ENCODE data around the gene MSI2. TPM values are rescaled to one million over a fixed set of nuclear protein-coding genes. Genes with fewer than 3 reads are reported as not detected.

MSI2 gene
- total and polyA plus RNA-seq, 2 experiments from 2014 or later, result 18.9 to 41.8 TPM

GRCh38 chr17:57355090-57355859 lies 99.0 kb downstream of the MSI2 start:
- DNase-seq (ENCODE audit: low spot score), result no peak
- H3K79me2 ChIP-seq (replicated peaks; ENCODE audit: insufficient read depth), result peaks cover 32% of the 10 kb centered on the region

More at GRCh38 chr17:57355090-57355859, 99.0 kb downstream of the MSI2 start:
- H3K4me2 ChIP-seq, result no peak overlapping the region
- no peaks in the 10 kb centered on the region for H3K36me3 ChIP-seq (ENCODE audit: insufficient read depth)
- Mint-ChIP-seq H3K36me3 (ENCODE audit: low read depth) (peaks cover 14% of the 10 kb centered on the region), H3K4me3 (no peak overlapping the region), H3K27me3 (ENCODE audit: insufficient read depth, low read depth, poor library complexity) (peaks cover 1% of the 10 kb centered on the region), H3K9me3 (no peaks in the 10 kb centered on the region), H3K4me1 (peaks cover 50% of the 10 kb centered on the region), H3K27ac (no peak overlapping the region)
- H3K9me2 ChIP-seq (ENCODE audit: insufficient read depth), result peaks cover 16% of the 10 kb centered on the region; the same call in 1 of the 2 replicates
- TF ChIP-seq EZH2phosphoT487 (IDR thresholded peaks at IDR 0.05; ENCODE audit: unreplicated experiment) (no peak), ZNF331 (CRISPR knock-in tag; IDR thresholded peaks at IDR 0.05; ENCODE audit: low read depth) (no peak), ETS1 (IDR thresholded peaks at IDR 0.05) (no peak), EZH2 (IDR thresholded peaks at IDR 0.05; ENCODE audit: low read depth, unreplicated experiment) (no peak), STAT1 (IDR thresholded peaks at IDR 0.05; ENCODE audit: unreplicated experiment) (no peak), POLR2AphosphoS5 (IDR thresholded peaks at IDR 0.05; ENCODE audit: low read depth) (no peak), ZNF114 (CRISPR knock-in tag; IDR thresholded peaks at IDR 0.05) (no peak), NANOG (IDR thresholded peaks at IDR 0.05; ENCODE audit: borderline replicate concordance) (no peak), CTCF (conservative IDR thresholded peaks at IDR 0.05; ENCODE audit: low read depth in 2 of 2) (no peak), JUNB (IDR thresholded peaks at IDR 0.05; ENCODE audit: unreplicated experiment) (no peak), CREB1 (CRISPR knock-in tag; IDR thresholded peaks at IDR 0.05; ENCODE audit: low read depth) (no peak)
- TF ChIP-seq, protein P1, sequence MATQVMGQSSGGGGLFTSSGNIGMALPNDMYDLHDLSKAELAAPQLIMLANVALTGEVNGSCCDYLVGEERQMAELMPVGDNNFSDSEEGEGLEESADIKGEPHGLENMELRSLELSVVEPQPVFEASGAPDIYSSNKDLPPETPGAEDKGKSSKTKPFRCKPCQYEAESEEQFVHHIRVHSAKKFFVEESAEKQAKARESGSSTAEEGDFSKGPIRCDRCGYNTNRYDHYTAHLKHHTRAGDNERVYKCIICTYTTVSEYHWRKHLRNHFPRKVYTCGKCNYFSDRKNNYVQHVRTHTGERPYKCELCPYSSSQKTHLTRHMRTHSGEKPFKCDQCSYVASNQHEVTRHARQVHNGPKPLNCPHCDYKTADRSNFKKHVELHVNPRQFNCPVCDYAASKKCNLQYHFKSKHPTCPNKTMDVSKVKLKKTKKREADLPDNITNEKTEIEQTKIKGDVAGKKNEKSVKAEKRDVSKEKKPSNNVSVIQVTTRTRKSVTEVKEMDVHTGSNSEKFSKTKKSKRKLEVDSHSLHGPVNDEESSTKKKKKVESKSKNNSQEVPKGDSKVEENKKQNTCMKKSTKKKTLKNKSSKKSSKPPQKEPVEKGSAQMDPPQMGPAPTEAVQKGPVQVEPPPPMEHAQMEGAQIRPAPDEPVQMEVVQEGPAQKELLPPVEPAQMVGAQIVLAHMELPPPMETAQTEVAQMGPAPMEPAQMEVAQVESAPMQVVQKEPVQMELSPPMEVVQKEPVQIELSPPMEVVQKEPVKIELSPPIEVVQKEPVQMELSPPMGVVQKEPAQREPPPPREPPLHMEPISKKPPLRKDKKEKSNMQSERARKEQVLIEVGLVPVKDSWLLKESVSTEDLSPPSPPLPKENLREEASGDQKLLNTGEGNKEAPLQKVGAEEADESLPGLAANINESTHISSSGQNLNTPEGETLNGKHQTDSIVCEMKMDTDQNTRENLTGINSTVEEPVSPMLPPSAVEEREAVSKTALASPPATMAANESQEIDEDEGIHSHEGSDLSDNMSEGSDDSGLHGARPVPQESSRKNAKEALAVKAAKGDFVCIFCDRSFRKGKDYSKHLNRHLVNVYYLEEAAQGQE (IDR thresholded peaks at IDR 0.05; ENCODE audit: unreplicated experiment), result no peak
- TF ChIP-seq, protein P2, sequence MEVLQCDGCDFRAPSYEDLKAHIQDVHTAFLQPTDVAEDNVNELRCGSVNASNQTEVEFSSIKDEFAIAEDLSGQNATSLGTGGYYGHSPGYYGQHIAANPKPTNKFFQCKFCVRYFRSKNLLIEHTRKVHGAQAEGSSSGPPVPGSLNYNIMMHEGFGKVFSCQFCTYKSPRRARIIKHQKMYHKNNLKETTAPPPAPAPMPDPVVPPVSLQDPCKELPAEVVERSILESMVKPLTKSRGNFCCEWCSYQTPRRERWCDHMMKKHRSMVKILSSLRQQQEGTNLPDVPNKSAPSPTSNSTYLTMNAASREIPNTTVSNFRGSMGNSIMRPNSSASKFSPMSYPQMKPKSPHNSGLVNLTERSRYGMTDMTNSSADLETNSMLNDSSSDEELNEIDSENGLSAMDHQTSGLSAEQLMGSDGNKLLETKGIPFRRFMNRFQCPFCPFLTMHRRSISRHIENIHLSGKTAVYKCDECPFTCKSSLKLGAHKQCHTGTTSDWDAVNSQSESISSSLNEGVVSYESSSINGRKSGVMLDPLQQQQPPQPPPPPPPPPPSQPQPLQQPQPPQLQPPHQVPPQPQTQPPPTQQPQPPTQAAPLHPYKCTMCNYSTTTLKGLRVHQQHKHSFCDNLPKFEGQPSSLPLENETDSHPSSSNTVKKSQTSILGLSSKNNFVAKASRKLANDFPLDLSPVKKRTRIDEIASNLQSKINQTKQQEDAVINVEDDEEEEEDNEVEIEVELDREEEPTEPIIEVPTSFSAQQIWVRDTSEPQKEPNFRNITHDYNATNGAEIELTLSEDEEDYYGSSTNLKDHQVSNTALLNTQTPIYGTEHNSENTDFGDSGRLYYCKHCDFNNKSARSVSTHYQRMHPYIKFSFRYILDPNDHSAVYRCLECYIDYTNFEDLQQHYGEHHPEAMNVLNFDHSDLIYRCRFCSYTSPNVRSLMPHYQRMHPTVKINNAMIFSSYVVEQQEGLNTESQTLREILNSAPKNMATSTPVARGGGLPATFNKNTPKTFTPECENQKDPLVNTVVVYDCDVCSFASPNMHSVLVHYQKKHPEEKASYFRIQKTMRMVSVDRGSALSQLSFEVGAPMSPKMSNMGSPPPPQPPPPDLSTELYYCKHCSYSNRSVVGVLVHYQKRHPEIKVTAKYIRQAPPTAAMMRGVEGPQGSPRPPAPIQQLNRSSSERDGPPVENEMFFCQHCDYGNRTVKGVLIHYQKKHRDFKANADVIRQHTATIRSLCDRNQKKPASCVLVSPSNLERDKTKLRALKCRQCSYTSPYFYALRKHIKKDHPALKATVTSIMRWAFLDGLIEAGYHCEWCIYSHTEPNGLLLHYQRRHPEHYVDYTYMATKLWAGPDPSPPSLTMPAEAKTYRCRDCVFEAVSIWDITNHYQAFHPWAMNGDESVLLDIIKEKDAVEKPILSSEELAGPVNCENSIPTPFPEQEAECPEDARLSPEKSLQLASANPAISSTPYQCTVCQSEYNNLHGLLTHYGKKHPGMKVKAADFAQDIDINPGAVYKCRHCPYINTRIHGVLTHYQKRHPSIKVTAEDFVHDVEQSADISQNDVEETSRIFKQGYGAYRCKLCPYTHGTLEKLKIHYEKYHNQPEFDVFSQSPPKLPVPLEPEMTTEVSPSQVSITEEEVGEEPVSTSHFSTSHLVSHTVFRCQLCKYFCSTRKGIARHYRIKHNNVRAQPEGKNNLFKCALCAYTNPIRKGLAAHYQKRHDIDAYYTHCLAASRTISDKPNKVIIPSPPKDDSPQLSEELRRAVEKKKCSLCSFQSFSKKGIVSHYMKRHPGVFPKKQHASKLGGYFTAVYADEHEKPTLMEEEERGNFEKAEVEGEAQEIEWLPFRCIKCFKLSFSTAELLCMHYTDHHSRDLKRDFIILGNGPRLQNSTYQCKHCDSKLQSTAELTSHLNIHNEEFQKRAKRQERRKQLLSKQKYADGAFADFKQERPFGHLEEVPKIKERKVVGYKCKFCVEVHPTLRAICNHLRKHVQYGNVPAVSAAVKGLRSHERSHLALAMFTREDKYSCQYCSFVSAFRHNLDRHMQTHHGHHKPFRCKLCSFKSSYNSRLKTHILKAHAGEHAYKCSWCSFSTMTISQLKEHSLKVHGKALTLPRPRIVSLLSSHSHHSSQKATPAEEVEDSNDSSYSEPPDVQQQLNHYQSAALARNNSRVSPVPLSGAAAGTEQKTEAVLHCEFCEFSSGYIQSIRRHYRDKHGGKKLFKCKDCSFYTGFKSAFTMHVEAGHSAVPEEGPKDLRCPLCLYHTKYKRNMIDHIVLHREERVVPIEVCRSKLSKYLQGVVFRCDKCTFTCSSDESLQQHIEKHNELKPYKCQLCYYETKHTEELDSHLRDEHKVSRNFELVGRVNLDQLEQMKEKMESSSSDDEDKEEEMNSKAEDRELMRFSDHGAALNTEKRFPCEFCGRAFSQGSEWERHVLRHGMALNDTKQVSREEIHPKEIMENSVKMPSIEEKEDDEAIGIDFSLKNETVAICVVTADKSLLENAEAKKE (CRISPR knock-in tag; IDR thresholded peaks at IDR 0.05), result no peak
- ATAC-seq, result no peak
- H3K4me1 ChIP-seq (ENCODE audit: insufficient read depth), result peaks cover 28% of the 10 kb centered on the region
- H3K27ac ChIP-seq (ENCODE audit: low read depth), result no peak overlapping the region
- H3K27me3 ChIP-seq (ENCODE audit: insufficient read depth), result no peaks in the 10 kb centered on the region
- no peaks in the 10 kb centered on the region; the same call in 1 of the 2 replicates for H4K20me1 ChIP-seq (replicated peaks; ENCODE audit: insufficient read depth)
- H2AFZ ChIP-seq, result no peak overlapping the region
- no peak overlapping the region for H3K4me3 ChIP-seq
- no peaks in the 10 kb centered on the region for H3F3A ChIP-seq (replicated peaks; ENCODE audit: low read depth)

Measured in GM23338 (cell line).